GM12864 (cell line): Measurements from ENCODE around the gene PTCD3.
A peak's percentile ranks its signal among the peaks of the same experiment; 100 is the strongest.

Experiments
- DNase-seq: peaks from one replicate; pipeline ENCODE4 v3.0.0-alpha.2; 2011; ENCODE audit warnings: low read depth
- H3K4me3 ChIP-seq: 2 replicates; pipeline ENCODE4 v1.5.1; 2011; ENCODE audit warnings: mild to moderate bottlenecking, low read depth, low read length, control low read depth
- TF ChIP-seq, protein P1 (sequence below): IDR thresholded peaks from 2 replicates; pipeline ENCODE4 v1.5.1; 2011; ENCODE audit warnings: low read depth, mild to moderate bottlenecking, moderate library complexity, low read length, control low read depth, inconsistent platforms; ENCODE audit errors: missing control alignments

The PTCD3 gene

DNA sequence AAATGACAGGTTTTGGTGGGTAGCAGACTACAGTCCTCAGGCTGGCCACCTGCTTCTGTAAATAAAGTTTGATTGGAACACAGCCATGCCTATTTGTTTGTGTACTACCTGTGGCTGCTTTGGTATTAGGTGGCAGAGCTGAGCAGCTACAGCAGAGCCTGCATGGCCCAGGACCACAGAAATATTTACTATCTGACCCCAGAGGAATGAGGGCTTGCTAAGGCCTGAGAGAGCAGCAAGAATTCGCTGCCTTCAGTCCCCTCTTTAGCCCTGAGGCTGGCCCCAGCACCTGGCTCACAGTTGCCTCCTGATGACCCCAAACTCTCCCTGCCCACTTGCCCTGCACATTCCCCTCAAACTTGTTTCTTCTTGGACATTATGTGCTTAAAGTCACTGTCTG, 32.8 kb upstream of the PTCD3 start:
- TF ChIP-seq, protein P1, sequence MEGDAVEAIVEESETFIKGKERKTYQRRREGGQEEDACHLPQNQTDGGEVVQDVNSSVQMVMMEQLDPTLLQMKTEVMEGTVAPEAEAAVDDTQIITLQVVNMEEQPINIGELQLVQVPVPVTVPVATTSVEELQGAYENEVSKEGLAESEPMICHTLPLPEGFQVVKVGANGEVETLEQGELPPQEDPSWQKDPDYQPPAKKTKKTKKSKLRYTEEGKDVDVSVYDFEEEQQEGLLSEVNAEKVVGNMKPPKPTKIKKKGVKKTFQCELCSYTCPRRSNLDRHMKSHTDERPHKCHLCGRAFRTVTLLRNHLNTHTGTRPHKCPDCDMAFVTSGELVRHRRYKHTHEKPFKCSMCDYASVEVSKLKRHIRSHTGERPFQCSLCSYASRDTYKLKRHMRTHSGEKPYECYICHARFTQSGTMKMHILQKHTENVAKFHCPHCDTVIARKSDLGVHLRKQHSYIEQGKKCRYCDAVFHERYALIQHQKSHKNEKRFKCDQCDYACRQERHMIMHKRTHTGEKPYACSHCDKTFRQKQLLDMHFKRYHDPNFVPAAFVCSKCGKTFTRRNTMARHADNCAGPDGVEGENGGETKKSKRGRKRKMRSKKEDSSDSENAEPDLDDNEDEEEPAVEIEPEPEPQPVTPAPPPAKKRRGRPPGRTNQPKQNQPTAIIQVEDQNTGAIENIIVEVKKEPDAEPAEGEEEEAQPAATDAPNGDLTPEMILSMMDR = no peak
- no peak for DNase-seq
- H3K4me3 ChIP-seq = no peak overlapping the region

- no peak overlapping the region for H3K4me3 ChIP-seq
- DNase-seq = no peak
- TF ChIP-seq, protein P1 = no peak
Measured at GRCh38 chr2:86074256-86074655, 31.8 kb upstream of the PTCD3 start.

GRCh38 chr2:86074811-86075210, 31.2 kb upstream of the PTCD3 start:
- no peak for DNase-seq
- H3K4me3 ChIP-seq = no peak overlapping the region
- TF ChIP-seq, protein P1 = no peak

GRCh38 chr2:86075886-86076285, 30.1 kb upstream of the PTCD3 start:
- no peak overlapping the region for H3K4me3 ChIP-seq
- TF ChIP-seq, protein P1 = no peak

DNA sequence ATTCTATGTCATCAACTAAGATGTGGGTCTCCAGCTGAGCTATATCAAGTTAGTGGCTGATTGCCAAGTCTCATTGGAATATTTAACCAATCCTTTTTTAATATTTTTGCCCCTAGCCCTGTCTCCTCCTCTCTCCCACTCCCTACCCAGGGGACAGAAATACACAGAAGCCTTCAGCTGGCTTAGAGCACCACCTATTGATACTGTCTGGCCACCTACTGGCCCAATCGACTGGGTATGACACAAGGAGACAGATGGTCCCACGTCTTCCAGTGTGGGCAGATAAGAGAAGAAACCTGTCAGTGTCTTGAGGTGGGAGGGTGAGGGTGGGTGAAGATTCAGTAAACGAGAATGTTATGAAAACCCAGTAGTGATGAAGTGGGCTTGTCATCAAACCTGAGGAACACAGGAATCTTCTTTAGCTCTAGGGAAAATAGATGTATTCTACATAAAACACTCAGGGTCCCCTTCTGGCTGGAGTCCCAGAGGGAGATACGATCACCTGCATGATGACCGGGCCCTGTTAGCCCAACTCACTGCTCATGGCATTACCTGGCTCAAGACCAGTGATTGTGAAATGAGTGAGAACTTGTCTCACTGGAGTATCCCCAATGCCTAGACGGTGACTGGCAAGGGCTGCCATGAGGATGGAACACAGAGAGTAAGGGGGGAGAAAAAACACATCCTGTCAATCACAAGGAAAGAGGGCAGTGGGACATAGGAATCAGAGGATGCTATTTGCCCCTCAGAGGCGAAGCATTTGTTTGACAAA, 27.1 kb upstream of the PTCD3 start:
- TF ChIP-seq, protein P1 = peak; percentile 52
- no peak overlapping the region for H3K4me3 ChIP-seq
- DNase-seq = no peak

More at GRCh38 chr2:86075886-86076285, 30.1 kb upstream of the PTCD3 start:
- DNase-seq = no peak

DNA sequence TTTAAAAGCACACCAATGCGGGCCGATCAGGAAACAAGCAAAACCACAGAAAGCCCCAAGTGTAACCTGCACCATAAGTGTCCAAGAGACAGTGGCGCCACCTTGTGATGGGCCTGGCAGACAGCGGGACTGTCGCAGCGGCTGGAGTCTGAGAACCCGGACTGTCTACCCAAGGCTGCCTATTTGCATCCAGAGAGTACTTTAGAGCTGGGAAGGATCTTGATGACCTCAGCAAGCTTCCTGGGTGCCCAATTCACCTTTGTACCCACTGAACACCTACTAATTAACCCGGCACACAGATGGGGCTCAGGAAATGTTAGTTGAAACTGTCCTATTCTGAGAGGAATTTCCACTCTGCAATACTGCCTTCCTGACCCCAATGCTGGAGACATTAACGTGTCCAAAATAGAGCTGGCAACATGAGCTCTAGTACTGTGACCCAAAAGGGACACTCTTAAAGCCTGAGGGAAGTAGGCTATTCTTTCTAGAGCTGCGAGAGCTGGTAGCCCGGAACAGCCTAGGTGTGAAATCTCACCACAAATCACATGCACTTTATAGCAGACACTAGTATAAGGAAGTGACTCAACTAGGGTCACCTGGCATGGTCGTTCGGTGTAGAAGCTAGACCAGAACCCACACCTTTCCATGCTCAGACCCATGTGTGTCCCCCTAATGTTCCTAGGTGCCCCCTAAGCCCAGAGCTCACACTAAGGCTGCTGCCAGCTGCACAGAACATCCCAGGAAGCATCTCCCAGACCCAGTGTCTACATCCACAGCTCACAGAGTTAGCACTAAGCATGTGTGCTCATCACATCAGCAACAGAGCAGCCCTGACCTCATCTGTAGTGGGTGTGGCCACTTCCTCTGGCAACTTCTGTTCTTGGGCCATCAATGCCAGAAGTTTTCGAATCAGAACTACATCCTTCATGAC, 25.8 kb upstream of the PTCD3 start:
- TF ChIP-seq, protein P1 = peak; percentile 91
- DNase-seq = no peak
- H3K4me3 ChIP-seq = no peak overlapping the region
